Fibroblast of skin of scalp (primary cell): ENCODE measurements around the gene REP15. TPM values are rescaled to one million over a fixed set of nuclear protein-coding genes. Genes with fewer than 3 reads are reported as not detected.
"Not testable (repeated sequence)": the region's sequence is repeated elsewhere in the genome, so short reads cannot be mapped to it uniquely, and the experiment has no call there.

Experiments
- DNase-seq: peaks from one replicate; pipeline ENCODE4 v3.0.0-alpha.2; 2013
- polyA plus RNA-seq, 2 experiments: library from polyadenylated mRNA; unstranded; fragments of 120-200 nt; gene quantifications; one replicate each; pipeline ENCODE4 v1.2.1, GENCODE V29; 2013; ENCODE audit not compliant: insufficient read length in 2 of 2

The REP15 gene
- polyA plus RNA-seq (2013, experiment 1 of 2; ENCODE audit: insufficient read length) = 0.87 TPM
- 0.91 TPM for polyA plus RNA-seq (2013, experiment 2 of 2; ENCODE audit: insufficient read length)

GRCh38 chr12:27696293-27696652 lies at the start of gene REP15:
Gene REP15, plus strand, starts transcription at chr12:27696447. Its CDS starts 116 bp downstream, at chr12:27696563.
- no peak for DNase-seq

GRCh38 chr12:27650011-27650410 lies 46.2 kb upstream of the REP15 start:
- DNase-seq = no peak

- no peak for DNase-seq
Measured at GRCh38 chr12:27651201-27651600, 45.0 kb upstream of the REP15 start.

- peak; percentile 80 for DNase-seq
Measured at GRCh38 chr12:27652174-27652763, 44.0 kb upstream of the REP15 start.

- DNase-seq = no peak
Measured at GRCh38 chr12:27653661-27654060, 42.6 kb upstream of the REP15 start.

GRCh38 chr12:27655476-27655875 lies 40.8 kb upstream of the REP15 start:
- DNase-seq = not testable (repeated sequence)

GRCh38 chr12:27657296-27657695 lies 39.0 kb upstream of the REP15 start:
- DNase-seq = no peak

- DNase-seq = no peak
Measured at GRCh38 chr12:27665704-27666103, 30.5 kb upstream of the REP15 start.

- DNase-seq = no peak
Measured at GRCh38 chr12:27666510-27666909, 29.7 kb upstream of the REP15 start.

GRCh38 chr12:27667540-27667939 lies 28.7 kb upstream of the REP15 start:
- peak; percentile 36 for DNase-seq

GRCh38 chr12:27672051-27672450 lies 24.2 kb upstream of the REP15 start:
- DNase-seq = no peak

- peak; percentile 3 for DNase-seq
Measured at GRCh38 chr12:27672643-27673042, 23.6 kb upstream of the REP15 start.

GRCh38 chr12:27673101-27673718 lies 23.0 kb upstream of the REP15 start:
- DNase-seq = no peak

- no peak for DNase-seq
Measured at GRCh38 chr12:27674989-27675388, 21.3 kb upstream of the REP15 start.

GRCh38 chr12:27680619-27681018 lies 15.6 kb upstream of the REP15 start:
- no peak for DNase-seq

GRCh38 chr12:27682534-27682933 lies 13.7 kb upstream of the REP15 start:
- peak; percentile 7 for DNase-seq

GRCh38 chr12:27685274-27685673 lies 11.0 kb upstream of the REP15 start:
- no peak for DNase-seq

- DNase-seq = no peak
Measured at GRCh38 chr12:27686147-27686546, 10.1 kb upstream of the REP15 start.

GRCh38 chr12:27688671-27689070 lies 7.6 kb upstream of the REP15 start:
- no peak for DNase-seq

- no peak for DNase-seq
Measured at GRCh38 chr12:27689558-27690180, 6.6 kb upstream of the REP15 start.

- DNase-seq = no peak
Measured at GRCh38 chr12:27693403-27693802, 2.8 kb upstream of the REP15 start.

GRCh38 chr12:27695556-27696292 lies 523 bp upstream of the REP15 start:
- DNase-seq = no peak

- DNase-seq = no peak
Measured at GRCh38 chr12:27696864-27697564, 767 bp downstream of the REP15 start.
